NCI-H2227 treated with DMSO at 0.1 percent for 48 hours (cell line): ENCODE results near the gene LOXL1.
A peak's percentile ranks its signal among the peaks of the same experiment; 100 is the strongest.

ENCODE experiments used
- DNase-seq: peaks from one replicate; lab custom pipeline; 2025; lab: John Stamatoyannopoulos, UW

The LOXL1 gene

GRCh38 chr15:73939138-73939537 lies 12.9 kb downstream of the LOXL1 start:
- no peak for DNase-seq

GRCh38 chr15:73940061-73940981 lies 14.1 kb downstream of the LOXL1 start:
- DNase-seq = no peak

- no peak for DNase-seq
These were observed 14.8 kb downstream of the LOXL1 start for GRCh38 chr15:73941044-73941443.

- DNase-seq = no peak
These were observed 15.2 kb downstream of the LOXL1 start for GRCh38 chr15:73941449-73941848.

- no peak for DNase-seq
These were observed 15.8 kb downstream of the LOXL1 start for GRCh38 chr15:73941871-73942635.

- no peak for DNase-seq
These were observed 16.5 kb downstream of the LOXL1 start for GRCh38 chr15:73942751-73943270.

GRCh38 chr15:73944161-73945129 lies 18.2 kb downstream of the LOXL1 start:
- DNase-seq = no peak

GRCh38 chr15:73945130-73945508 lies 18.9 kb downstream of the LOXL1 start:
- no peak for DNase-seq

- no peak for DNase-seq
These were observed 19.9 kb downstream of the LOXL1 start for GRCh38 chr15:73946046-73946721.

GRCh38 chr15:73946795-73947370 lies 20.6 kb downstream of the LOXL1 start:
- DNase-seq = no peak

- DNase-seq = no peak
These were observed 21.4 kb downstream of the LOXL1 start for GRCh38 chr15:73947651-73948050.

- DNase-seq = no peak
These were observed 22.1 kb downstream of the LOXL1 start for GRCh38 chr15:73948396-73948795.

GRCh38 chr15:73948982-73949381 lies 22.7 kb downstream of the LOXL1 start:
- DNase-seq = no peak

- DNase-seq = no peak
These were observed 23.2 kb downstream of the LOXL1 start for GRCh38 chr15:73949496-73949895.

GRCh38 chr15:73950479-73950830 lies 24.2 kb downstream of the LOXL1 start:
- no peak for DNase-seq

- peak; percentile 41 for DNase-seq
These were observed 24.7 kb downstream of the LOXL1 start for GRCh38 chr15:73950831-73951561.

GRCh38 chr15:73951601-73952000 lies 25.3 kb downstream of the LOXL1 start:
- DNase-seq = no peak

- DNase-seq = no peak
These were observed 26.1 kb downstream of the LOXL1 start for GRCh38 chr15:73952171-73952912.
